NCI-H187 treated with DMSO at 0.1 percent for 48 hours (cell line): ENCODE measurements around the gene TWSG1.

Source experiments
- DNase-seq: peaks from one replicate; lab custom pipeline; 2025; lab: John Stamatoyannopoulos, UW

TWSG1 gene

DNA sequence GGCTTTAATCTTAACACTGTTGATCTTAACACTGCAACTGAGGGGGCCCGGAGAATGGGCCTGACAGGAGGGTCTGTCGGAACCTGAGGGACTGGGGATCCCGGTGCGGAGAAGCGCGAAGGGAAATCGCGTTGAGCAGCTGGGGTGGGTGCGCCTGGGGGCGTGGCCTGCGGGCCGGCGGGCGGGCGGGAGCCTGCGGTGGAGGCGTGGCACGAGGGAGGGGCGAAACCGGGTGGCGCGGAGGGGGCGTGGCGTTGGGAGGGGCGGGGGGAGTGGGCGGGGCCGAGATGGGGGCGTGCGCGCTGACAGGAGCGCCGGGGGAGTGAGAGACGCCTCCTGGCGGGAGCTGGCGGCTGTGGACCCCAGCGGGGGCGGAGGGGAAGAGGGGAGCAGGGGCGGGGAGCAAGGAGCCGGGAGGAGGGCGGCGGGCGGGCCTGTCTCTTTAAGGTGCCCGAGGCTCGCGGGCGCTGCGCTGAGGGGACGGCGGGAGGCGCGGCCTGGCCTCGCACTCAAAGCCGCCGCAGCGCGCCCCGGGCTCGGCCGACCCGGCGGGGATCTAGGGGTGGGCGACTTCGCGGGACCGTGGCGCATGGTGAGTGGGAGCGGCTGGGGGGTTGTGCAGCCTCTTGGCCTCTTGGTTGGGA lies at the start of gene TWSG1:
TWSG1 (plus strand) TSS at position 445 of the 644 bp plus-strand sequence. CDS start 2,457 bp downstream, outside the sequence.
- DNase-seq: peak; percentile 29

DNA sequence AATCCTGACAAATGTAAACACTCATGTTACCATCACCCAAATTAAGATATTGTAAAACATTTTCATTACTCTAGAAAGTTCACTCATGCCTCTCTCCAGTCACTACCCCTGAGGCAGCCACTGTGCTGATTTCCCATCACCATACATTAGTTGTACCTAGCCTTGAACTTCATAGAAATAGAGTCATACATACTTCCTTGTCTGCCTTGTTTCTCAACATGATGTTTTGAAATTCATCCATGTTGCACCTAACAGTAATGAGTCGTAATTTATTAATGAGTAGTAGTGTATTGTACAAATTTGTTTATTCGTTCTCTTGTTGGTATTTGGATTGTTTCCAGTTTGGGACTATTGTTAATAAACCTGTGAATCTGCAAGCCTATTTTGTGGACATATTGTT lies 49.0 kb upstream of the TWSG1 start:
- no peak for DNase-seq

DNA sequence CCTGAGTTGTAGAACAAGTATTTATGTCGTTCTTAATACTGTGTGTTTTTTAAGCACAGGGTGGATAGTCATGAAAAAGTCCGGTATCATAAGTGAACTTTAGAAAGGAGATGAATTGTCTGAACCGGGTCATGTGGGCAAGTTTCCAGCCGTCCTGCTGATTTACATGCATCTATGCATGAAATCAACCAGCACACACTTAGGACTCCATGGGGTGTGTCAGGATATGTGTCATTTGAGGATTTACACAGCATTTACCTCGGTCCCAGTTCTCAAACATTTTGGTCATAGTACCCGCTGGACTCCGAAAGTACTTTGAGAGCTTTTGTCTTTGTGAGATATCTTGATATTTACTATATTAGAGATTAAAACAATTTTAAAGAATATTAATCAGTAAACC lies 47.5 kb upstream of the TWSG1 start:
- DNase-seq: no peak

- DNase-seq: no peak
These were observed 44.9 kb upstream of the TWSG1 start for GRCh38 chr18:9289698-9290097.

DNA sequence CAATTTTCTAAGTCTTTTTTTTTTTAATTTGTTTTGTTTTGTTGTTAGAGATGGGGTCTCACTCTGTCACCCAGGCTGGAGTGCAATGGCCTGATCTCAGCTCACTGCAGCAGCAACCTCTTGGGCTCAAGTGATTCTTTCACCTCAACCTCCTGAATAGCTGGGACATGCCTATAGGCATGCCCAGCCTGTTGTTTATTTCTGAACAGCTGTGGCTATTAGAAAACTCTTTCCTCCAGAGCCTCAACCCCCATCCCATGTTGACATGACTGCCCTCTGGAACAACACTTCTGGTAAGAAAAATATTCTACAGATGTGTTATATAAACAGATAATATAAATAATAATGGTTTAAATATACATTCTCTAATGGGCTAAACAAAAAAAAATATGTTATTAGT lies 44.4 kb upstream of the TWSG1 start:
- DNase-seq: no peak

DNA sequence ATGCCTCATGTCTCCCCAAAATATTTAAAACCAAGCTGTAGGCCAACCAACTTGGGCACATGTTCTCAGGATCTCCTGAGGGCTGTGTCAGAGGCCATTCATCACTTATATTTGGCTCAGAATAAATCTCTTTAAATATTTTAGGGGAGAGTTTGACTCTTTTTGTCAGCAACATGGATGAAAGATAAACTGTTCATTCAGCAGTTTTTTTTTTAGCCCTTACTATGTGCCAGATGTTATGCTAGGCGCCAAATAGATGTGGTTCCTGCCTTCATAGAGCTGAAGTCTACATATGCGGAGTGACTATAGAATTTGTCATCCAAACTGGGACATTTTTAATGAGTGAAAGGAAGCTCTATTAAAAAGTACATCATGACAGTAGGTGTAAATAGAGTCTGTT lies 42.5 kb upstream of the TWSG1 start:
- DNase-seq: no peak

DNA sequence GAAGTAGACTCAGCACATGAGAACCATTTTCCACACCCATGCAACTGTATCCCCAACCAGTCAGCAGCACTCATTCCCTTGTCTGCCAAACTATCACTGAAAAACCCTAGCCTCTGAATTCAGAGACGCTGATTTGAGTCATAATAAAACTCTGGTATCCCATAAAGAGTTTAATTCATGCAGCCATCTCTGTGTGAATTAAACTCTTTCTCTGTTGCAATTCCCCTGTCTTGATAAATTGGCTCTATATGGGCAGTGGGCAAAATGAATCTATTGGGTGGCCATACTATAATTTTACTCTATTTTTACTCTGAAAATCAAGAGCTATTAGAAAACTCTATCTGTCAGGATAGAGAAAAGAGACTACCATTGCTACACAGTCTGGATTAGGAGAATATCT lies 40.6 kb upstream of the TWSG1 start:
- DNase-seq: no peak

DNA sequence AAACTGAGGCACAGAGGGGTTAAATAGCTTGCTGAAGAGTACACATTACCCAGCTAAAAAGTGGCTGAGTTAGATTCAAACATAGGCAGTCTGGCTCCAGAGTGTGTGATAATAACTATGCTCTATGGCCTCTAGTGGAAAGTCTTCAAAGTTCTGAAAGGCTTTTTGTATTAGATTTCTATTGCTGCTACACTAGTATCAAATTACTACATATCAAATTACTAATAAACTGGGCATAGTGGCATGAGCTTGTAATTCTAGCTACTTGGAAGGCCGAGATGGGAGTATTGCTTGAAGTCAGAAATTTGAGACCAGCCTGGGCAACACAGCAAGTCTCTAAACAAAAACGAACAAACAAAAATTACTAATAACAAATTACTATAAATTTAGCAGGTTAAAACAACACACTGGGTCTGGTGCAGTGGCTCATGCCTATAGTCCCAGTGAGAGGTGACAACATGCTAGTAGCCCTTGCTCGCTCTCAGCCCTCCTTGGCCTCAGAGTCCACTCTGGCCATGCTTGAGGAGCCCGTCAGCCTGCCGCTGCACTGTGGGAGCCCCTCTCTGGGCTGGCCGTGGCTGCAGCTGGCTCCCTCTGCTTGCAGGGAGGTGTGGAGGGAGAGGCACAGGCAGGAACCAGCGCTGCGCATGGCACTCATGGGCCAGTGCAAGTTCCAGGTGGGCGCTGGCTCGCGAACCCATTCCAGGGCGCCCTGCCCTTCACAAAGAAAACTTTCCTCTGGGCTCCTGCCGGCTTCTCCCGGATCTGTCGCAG lies 38.2 kb upstream of the TWSG1 start:
- DNase-seq: no peak

GRCh38 chr18:9297007-9297393 lies 37.6 kb upstream of the TWSG1 start:
- no peak for DNase-seq

GRCh38 chr18:9304388-9305070 lies 30.0 kb upstream of the TWSG1 start:
- DNase-seq: no peak

GRCh38 chr18:9319333-9319732 lies 15.2 kb upstream of the TWSG1 start:
- no peak for DNase-seq

GRCh38 chr18:9321017-9321452 lies 13.5 kb upstream of the TWSG1 start:
- no peak for DNase-seq

- DNase-seq: no peak
These were observed 12.8 kb upstream of the TWSG1 start for GRCh38 chr18:9321736-9322135.

- no peak for DNase-seq
These were observed 11.8 kb upstream of the TWSG1 start for GRCh38 chr18:9322744-9323143.

DNA sequence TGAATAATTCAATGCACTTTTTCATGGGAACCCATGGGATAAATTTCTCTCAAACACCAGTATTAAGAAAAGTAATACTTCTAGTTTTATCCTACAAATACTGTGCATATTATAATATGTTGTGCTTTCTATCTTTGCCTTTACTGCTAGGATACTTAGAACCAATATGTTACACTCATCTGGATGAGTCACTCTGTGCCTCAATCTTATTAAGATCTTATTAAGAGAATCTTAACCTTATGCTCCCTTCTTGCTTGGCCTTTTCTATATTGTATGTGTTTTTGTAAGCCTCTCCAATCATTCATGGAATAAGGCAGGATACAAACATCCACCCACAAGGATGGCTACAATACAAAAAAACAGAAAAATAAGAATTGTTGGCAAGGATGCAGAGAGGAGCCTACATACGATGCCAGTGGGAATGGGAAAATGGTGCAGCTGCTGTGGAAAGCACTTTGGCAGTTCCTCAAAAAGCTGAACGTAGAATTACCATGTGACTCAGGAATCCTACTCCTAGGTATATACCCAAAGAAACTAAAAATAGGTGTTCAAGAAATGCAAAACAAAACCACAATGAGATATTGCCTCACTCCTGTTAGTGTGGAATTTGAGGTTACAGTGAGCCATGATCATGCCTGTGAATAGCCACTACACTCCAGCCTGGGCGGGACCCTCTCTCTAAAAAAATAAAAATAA lies 10.7 kb upstream of the TWSG1 start:
- no peak for DNase-seq

GRCh38 chr18:9325716-9326115 lies 8.9 kb upstream of the TWSG1 start:
- no peak for DNase-seq

- no peak for DNase-seq
These were observed 5.8 kb upstream of the TWSG1 start for GRCh38 chr18:9328776-9329175.

DNA sequence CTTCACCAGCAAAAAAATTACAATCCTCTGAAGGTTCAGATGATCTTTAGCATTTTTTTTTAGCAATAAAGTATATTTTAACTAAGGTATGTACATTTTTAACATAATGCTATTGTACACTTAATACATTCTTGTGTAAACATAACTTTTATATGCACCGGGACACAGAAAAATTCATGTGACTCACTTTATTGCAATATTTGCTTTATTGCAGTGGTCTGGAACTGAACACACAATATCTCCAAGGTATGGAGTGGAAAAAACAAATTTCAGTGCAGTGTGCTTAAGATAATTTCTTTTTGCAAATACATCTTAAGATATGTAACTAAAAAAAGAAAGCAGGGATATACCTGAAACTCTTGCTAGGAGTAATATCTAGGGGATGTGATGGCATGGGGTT lies 5.1 kb upstream of the TWSG1 start:
- no peak for DNase-seq

DNA sequence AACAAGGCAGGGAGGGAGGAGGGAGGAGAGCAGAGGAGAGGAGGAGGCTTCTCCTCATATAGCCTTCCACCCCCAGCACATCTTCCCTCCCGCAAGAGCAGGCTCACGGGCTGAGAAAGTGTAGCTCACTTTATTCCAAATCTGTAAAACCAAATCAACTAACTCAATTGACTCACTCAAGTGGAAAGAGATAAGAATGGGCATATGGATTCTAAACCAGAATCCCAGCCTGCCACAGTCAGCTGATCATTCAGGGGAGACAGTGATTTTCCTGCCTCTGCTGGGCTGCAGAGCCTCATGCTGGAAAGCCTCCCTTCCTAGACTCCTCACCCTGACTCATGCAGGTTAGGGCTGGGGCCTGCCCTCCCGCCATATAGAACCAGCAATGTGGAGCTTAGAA lies 4.2 kb upstream of the TWSG1 start:
- DNase-seq: no peak

GRCh38 chr18:9333441-9334328 lies 888 bp upstream of the TWSG1 start:
- no peak for DNase-seq

DNA sequence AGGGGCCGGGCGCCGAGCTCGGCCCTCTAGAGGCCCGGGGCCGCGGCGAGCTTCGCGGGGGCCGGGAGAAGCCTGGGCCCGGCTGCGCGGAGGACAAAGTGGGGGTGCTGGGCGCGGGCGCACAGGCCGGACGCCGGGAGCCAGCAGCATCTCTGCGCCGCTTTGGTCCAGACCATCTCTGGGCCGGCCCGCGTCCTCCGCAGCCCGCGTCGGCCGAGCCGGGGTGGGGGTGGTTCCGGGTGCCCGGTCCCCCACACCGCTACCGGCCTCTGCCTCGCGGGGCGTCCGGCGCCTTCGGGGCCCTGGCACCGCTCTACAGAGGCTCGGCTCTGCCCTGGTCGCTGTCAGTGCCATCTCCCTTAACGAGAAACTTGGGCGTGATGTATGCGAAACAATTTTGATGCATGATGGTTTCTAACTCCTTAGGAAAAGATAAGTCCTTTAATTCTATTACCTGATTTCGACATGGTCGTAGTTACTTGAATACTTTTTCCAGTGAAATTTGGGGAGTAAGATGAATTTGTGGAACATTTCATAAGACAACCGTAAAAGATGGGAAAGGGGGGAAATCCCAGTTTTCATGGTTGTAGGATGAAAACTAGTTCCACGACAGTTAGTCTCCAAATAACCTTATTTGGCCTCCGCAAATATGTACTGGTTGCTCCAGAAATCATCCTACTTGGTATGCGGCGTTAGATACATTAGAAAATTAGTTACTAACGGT lies 562 bp downstream of the TWSG1 start:
- no peak for DNase-seq
